ENCODE results near the gene KIF4B. TPM values are rescaled to one million over a fixed set of nuclear protein-coding genes. Genes with fewer than 3 reads are reported as not detected.
"Not testable (repeated sequence)": the region's sequence is repeated elsewhere in the genome, so short reads cannot be mapped to it uniquely, and the experiment has no call there.

KIF4B gene
- polyA plus RNA-seq (2013, experiment 1 of 2; ENCODE audit: insufficient read length), result 0.10 TPM
- 0.17 TPM for polyA plus RNA-seq (2013, experiment 2 of 2; ENCODE audit: insufficient read length)

GRCh38 chr5:155013526-155013925, at the start of gene KIF4B:
KIF4B (plus strand) TSS chr5:155013755; CDS start chr5:155013860, 105 bp downstream.
- no peak for DNase-seq

- no peak for DNase-seq
Observed at GRCh38 chr5:154966081-154966841, 47.3 kb upstream of the KIF4B start.

GRCh38 chr5:154966874-154967273, 46.7 kb upstream of the KIF4B start:
- no peak for DNase-seq

- no peak for DNase-seq
Observed at GRCh38 chr5:154967421-154968024, 46.0 kb upstream of the KIF4B start.

GRCh38 chr5:154968953-154969352, 44.6 kb upstream of the KIF4B start:
- no peak for DNase-seq

GRCh38 chr5:154970759-154971158, 42.8 kb upstream of the KIF4B start:
- DNase-seq, result no peak

GRCh38 chr5:154971501-154971900, 42.1 kb upstream of the KIF4B start:
- peak; percentile 53 for DNase-seq

- DNase-seq, result peak; percentile 54
Observed at GRCh38 chr5:154972476-154973080, 41.0 kb upstream of the KIF4B start.

GRCh38 chr5:154976082-154976481, 37.5 kb upstream of the KIF4B start:
- DNase-seq, result not testable (repeated sequence)

- peak; percentile 13 for DNase-seq
Observed at GRCh38 chr5:154977409-154977808, 36.1 kb upstream of the KIF4B start.

GRCh38 chr5:154978294-154978693, 35.3 kb upstream of the KIF4B start:
- not testable (repeated sequence) for DNase-seq

GRCh38 chr5:154984946-154985516, 28.5 kb upstream of the KIF4B start:
- DNase-seq, result no peak

- no peak for DNase-seq
Observed at GRCh38 chr5:154986151-154986550, 27.4 kb upstream of the KIF4B start.

- no peak for DNase-seq
Observed at GRCh38 chr5:154989626-154990025, 23.9 kb upstream of the KIF4B start.

GRCh38 chr5:154993461-154993860, 20.1 kb upstream of the KIF4B start:
- DNase-seq, result no peak

GRCh38 chr5:154995679-154996078, 17.9 kb upstream of the KIF4B start:
- DNase-seq, result no peak

GRCh38 chr5:154997746-154998145, 15.8 kb upstream of the KIF4B start:
- DNase-seq, result no peak

GRCh38 chr5:154999865-155000264, 13.7 kb upstream of the KIF4B start:
- no peak for DNase-seq

- DNase-seq, result no peak
Observed at GRCh38 chr5:155001523-155001922, 12.0 kb upstream of the KIF4B start.

GRCh38 chr5:155002722-155003121, 10.8 kb upstream of the KIF4B start:
- DNase-seq, result not testable (repeated sequence)

- no peak for DNase-seq
Observed at GRCh38 chr5:155004138-155004744, 9.3 kb upstream of the KIF4B start.

- not testable (repeated sequence) for DNase-seq
Observed at GRCh38 chr5:155006265-155006664, 7.3 kb upstream of the KIF4B start.

GRCh38 chr5:155008669-155009068, 4.9 kb upstream of the KIF4B start:
- no peak for DNase-seq
